Right renal cortex interstitium (tissue), 3 donors: ENCODE results near the gene HOXC12. TPM values are rescaled to one million over a fixed set of nuclear protein-coding genes. Genes with fewer than 3 reads are reported as not detected.

Experiments used
- DNase-seq, 3 donors: peaks; one replicate each; pipeline ENCODE4 v3.0.0-alpha.2; 2013; ENCODE audit warnings: low read depth in 3 of 3, low spot score in 2 of 3
- polyA plus RNA-seq, 3 donors: library from polyadenylated mRNA; unstranded; fragments of 120-200 nt; gene quantifications; one replicate each; pipeline ENCODE4 v1.2.1, GENCODE V29; 2013; ENCODE audit not compliant: insufficient read length in 3 of 3

HOXC12 gene
- polyA plus RNA-seq, 3 donors = not detected

GRCh38 chr12:53969588-53970259 is 15.0 kb downstream of the HOXC12 start:
- DNase-seq = no peak

GRCh38 chr12:53970451-53970850 is 15.7 kb downstream of the HOXC12 start:
- DNase-seq = no peak

- DNase-seq = no peak
Observed at GRCh38 chr12:53971129-53971528, 16.4 kb downstream of the HOXC12 start.

- no peak for DNase-seq
Observed at GRCh38 chr12:53971686-53972085, 17.0 kb downstream of the HOXC12 start.

- no peak for DNase-seq
Observed at GRCh38 chr12:53972152-53972702, 17.5 kb downstream of the HOXC12 start.

- no peak for DNase-seq
Observed at GRCh38 chr12:53972722-53973235, 18.1 kb downstream of the HOXC12 start, which contains the start of gene HOXC11. HOXC11 (plus strand) TSS chr12:53973126; CDS start chr12:53973242, 116 bp downstream.

- DNase-seq = no peak
Observed at GRCh38 chr12:53973236-53974042, 18.7 kb downstream of the HOXC12 start.

GRCh38 chr12:53974084-53975063 is 19.7 kb downstream of the HOXC12 start, which contains the start of gene HOTAIR:
HOTAIR (minus strand) TSS chr12:53974954.
- DNase-seq = no peak

- no peak for DNase-seq
Observed at GRCh38 chr12:53975064-53975471, 20.4 kb downstream of the HOXC12 start.

GRCh38 chr12:53975479-53976152 is 20.9 kb downstream of the HOXC12 start:
- DNase-seq = no peak

- no peak for DNase-seq
Observed at GRCh38 chr12:53976172-53976822, 21.6 kb downstream of the HOXC12 start.

GRCh38 chr12:53976823-53977595 is 22.3 kb downstream of the HOXC12 start:
- DNase-seq = no peak

- no peak for DNase-seq
Observed at GRCh38 chr12:53977596-53978445, 23.1 kb downstream of the HOXC12 start.

- DNase-seq = no peak
Observed at GRCh38 chr12:53978477-53979356, 24.0 kb downstream of the HOXC12 start.

GRCh38 chr12:53980104-53980801 is 25.6 kb downstream of the HOXC12 start:
- no peak for DNase-seq
